DMS79 treated with DMSO at 0.1 percent for 48 hours (cell line): Measurements from ENCODE around the gene PUM2.

Experiments used
- DNase-seq: peaks from one replicate; lab custom pipeline; 2025; lab: John Stamatoyannopoulos, UW

The PUM2 gene

DNA sequence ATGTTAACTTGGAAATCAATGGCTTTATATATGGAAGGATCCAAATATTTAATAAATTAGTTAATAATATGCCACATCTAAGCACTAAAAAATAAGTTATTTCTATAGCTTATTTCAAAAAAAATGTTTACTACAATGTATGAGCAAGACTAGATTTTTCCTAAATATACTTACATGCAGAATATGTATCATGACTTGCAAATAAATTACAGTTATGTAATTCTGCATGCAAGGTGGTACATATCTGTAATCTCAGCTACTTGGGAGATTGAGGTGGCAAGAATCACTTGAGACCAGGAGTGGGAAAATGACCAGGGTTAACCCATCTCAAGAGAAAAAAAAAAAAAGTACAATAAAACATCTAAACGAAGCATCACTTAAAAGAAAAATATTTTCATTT lies 11.6 kb downstream of the PUM2 start:
- no peak for DNase-seq

DNA sequence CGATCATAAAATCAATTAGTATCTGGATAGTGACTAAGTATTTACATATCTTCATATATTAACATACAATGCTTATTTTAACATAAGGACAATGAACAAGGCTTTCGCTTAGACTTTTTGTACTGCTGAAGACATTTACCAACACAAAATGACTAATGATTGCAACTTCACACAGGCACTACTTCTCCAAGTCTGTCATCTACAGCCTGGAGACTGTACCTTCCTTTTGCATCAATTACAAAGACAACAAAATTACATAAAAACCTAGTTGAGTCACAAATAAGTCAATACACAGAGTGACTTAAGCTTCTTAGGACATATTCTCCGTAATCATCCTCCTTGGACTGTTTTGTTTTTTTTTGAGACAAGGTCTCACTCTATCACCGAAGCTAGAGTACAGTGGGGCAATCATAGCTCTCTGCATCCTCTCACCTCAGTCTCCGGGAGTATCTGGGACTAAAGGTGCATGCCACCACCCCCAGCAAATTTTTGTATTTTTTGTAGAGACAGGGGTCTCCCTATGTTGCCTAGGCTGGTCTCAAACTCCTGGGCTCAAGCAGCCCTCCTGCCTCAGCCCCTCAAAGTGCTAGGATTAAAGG lies 15.9 kb downstream of the PUM2 start:
- no peak for DNase-seq

DNA sequence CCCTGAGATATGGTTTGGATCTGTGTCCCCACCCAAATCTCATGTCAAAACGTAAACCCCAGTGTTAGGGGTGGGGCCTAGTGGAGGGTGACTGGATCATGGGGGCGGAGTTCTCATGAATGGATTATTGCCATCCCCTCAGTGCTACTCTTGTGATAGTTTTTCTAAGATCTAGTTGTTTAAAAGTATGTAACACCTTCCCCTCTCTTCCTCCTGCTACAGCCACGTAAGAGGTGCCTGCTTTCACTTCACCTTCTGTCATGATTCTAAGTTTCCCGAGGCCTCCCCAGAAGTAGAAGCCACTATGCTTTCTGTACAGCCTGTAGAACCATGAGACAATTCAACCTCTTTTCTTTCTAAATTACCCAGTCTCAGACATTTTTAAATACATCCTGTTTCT lies 16.9 kb downstream of the PUM2 start:
- DNase-seq: no peak

DNA sequence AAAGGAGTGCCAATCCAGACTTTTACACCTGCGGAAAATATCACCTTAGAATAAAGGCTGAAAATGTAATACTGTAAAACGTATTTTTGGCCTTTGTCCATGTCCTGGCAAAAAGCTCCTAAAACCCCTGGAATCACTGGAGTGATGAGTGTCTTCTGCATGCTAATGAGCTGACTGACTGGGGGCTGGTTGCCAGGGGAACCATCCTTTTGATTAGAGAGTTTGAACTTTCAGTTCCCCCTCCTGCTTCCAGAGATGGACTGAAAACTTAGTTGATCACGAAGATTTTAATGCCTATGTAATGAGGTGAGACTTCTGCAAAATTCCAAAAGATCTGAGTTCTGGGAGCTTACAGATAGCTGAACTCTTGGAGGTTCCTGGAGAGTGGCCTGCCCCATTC lies 20.5 kb downstream of the PUM2 start:
- no peak for DNase-seq

DNA sequence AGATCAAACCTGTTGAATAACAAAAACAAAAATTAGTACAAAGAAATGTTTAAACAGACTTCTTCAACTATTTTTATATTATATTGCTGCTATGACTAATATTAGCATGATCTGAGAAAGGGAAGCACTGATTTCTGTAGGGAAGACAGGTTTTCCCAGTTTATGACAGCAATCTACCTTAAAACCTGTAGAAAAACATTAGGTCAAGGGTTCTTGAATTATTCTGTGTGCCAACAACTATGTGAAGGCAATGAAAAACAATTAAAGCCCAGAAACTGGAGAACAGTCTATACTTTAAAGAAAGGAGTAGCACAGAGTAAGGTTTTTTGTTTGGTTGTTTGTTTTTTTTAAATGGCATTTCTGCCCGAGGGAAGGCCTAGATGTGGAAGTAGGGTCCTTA lies 23.3 kb downstream of the PUM2 start:
- DNase-seq: no peak

DNA sequence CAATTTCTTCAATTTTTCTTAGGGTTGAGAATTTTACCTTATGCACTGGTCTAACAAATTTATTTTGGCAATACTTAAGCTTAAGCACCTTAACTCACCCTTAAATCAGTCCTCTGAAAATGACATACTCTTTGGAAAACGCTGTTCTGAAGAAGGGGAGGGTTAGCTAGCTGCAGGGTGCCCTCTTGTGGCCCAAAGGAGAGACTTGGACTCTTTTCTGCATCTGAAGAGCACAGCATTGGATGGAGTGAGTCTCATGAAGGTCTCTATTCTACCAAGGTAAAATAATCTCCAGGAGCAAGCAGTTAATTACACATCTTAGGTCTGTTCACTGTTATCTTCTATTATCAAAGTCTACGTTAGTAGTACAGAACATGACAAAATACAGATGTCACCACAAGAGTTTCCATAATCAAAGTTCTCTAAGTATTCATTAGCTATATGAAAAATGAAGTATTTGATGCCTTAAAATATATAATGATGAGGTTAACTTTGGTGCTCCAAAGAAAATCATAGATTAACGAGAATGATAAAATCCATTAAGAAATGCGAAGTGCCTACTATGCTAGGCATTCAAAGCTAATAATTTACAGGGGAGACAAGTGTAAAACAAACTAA lies 24.4 kb downstream of the PUM2 start:
- DNase-seq: peak; percentile 64

DNA sequence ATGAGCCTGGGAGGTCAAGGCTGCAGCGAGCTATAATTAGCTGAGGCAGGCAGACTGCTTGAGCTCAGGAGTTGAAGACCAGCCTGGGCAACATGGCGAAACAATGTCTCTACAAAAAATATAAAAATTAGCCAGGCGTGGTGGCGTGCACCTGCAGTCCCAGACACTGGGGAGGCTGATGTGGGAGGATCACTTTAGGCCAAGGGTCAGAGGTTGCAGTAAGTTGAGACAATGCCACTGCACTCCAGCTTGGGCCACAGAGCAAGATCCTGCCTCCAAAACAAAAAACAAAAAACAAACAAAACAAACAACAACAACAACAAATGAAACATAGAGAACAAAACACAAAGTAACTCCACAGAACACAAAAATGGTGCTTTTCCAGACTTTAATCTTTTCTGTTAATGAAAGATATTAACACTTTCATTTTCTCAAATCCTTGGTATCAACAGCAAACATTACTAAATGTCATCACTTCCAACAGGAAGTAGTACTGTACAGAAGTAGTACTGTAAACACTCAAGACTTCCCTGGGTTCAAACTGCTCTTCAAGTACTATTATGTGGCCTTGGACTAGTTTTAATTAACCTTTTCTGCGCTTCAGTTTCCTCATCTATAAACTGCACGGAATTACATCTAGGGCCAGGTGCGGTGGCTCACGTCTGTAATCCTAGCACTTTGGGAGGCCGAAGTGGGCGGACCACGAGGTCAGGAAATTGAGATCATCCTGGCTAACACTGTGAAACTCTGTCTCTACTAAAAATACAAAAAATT lies 27.9 kb downstream of the PUM2 start:
- DNase-seq: no peak

DNA sequence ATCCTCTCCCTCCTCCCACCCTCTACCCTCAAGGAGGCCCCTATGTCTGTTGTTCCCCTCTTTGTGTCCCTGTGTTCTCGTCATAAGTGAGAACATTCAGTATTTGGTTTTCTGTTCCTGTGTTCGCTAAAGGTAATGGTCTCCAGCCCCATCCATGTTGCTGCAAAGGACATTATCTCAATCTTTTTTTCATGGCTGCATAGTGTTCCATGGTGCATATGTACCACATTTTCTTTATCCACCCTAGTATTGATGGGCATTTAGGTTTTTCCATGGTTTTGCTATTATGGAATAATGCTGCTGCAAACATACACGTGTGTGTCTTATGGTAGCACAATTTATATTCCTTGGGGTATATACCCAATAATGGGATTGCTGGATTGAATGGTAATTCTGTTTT lies 33.0 kb downstream of the PUM2 start:
- DNase-seq: no peak

DNA sequence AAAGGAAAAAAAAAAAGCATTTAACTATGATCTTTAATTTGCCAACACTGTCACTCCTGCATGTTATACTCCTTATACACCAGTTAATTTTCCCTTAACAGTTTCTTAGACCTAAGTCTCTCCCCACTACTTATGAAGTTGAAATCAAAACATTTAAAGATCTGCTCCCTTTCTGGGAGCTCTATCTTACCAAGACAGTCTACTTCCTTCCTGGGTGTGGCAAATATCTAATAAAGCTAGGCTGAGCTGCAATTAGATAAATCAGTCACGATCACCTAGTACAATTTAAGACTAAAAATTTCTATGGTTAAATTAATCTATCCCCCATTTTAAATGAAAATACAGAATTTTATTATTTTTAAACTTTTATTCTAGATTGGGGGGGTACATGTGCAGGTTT lies 33.4 kb downstream of the PUM2 start:
- no peak for DNase-seq

DNA sequence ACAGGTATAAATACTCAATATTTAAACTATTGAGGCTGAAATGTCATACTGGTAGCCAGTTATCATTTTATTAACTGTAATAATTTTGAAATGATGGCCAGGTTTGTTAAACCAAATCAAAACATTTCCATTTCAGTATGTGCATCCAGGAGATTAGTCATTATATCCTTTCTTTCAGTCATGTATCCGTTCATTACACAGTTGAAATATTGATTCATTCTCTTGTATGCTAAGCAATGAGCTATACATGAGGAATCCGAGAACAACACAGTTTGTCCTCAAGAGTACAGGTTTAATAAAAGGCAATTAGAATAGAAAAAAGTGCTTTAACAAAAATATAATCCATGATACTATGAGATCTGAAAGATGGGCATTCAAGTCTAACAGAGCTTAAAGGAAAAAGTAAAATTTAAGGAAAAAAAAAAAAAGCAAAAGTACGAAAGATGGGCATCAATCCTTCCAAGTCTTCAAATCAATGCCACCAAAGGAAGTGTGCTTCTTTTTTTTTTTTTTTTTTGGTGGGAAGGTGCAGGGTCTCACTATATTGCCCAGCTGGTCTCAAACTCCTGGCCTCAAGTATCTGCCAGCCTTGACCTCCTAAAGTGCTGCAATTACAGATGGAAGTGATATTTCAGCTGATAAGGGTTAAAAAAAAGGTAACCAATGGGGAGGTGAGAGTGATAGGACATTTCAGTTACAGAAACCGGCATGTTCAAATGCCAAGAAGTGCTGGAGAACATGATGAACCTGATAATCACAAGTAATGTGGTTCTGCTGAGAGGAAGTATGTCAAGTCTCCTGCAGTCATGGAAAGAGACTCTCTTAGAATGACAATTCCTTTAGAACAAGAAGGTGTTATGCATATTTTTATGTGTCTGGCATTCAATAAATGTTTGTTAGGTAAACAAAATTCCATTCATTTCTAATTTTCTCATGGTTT lies 35.8 kb downstream of the PUM2 start:
- no peak for DNase-seq

DNA sequence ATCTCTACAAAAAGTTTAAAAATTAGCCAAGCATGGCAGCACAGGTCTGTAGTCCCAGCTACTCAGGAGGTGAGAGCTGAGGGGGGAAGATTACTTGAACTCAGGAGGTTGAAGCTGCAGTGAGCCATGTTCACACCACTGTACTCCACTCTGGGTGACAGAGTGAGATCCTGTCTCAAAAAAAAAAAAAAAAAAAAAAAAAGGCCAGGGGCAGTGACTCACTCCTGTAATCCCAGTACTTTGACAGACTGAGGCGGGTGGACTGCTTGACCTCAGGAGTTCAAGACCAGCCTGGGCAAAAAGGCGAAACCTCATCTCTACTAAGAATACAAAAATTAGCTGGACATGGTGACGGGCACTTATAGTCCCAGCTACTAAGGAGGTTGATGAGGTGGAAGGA lies 37.0 kb downstream of the PUM2 start:
- DNase-seq: no peak

DNA sequence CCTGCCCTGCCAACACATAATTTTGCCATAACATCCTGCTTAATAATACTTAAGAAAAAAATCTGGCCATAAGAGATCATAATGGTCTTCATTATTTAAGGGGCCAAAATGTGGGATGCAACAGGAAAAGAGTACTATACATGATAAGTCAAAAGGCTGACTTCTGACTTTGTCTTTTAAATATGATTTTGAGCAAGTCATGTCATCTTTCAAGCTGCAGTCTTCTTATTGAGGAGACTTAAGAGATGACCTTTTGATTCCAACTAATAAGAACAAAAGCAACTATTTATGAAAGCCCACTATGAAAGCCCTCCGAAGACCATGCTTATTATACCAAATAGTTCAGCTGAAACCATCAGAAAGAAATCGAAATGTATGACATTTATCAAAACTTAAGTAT lies 41.6 kb downstream of the PUM2 start:
- DNase-seq: no peak

DNA sequence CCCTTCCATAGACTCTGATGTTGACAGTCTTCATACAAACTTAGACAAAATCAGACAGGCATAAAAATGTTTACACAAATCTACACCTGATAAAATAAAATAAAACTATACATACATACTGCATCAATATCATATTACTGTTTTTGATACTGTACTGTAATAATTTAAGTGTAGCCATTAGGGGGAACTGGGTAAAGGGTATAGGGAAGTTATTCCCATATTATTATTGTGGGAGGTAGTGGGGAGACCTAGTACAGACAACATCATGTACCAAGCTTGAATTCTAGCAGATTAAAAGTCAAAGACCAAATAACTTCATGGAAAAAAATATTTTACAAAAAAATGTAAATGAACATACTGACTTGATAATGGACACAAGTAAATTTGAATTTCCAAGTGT lies 43.3 kb downstream of the PUM2 start:
- no peak for DNase-seq

DNA sequence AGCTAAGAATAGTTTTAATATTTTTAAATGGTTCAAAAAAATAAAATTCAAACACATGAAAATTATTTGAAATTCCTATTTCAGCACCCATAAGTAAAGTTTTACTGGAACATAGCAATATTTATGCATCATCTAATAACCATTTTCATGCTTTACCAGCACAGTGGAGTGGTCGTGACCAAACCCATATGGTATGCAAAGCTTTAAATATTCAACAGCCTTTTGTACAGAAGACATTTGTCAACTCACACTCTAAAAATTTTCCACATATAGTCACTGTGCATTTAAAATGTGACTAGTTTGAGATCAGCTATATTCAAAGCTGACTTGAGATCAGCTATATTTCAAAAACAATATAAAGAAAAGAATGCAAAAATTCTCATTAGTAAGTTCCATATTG lies 46.2 kb downstream of the PUM2 start:
- DNase-seq: no peak

DNA sequence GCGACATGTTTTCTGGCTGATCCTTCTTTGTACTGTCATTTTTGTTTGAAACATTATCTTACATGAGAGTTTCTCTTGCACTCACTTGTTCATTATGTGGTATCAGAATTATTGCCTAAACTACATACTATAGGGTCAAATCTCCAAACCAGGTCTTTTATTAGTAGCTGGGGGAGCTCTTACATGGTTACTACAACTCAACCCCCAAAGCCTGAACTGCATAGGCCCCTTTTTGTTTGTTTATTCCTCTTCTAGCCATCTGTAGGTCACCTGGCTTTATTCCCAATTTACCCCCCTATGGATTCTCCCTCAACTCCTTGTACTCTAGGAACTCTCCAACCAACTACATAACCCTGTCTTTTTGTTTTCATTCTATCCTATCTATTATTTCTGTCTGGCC lies 46.7 kb downstream of the PUM2 start:
- no peak for DNase-seq

DNA sequence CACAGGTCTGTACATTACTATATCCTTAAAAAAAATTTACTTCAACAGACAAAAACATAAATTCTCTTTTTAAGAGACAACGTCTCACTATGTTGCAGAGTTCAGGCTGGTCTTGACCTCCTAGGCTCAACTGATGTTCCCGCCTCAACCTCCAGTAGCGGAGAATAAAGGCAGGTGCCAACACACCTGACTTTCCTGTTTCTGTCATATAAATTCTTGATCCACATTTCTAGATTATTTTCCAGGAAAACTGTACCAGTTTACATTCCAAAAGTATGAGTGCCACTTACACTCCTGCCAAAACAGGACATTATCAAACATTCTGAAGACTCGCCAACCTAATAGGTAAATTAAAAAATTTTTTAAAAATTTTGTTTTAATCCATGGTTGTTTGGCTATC lies 48.6 kb downstream of the PUM2 start:
- no peak for DNase-seq

DNA sequence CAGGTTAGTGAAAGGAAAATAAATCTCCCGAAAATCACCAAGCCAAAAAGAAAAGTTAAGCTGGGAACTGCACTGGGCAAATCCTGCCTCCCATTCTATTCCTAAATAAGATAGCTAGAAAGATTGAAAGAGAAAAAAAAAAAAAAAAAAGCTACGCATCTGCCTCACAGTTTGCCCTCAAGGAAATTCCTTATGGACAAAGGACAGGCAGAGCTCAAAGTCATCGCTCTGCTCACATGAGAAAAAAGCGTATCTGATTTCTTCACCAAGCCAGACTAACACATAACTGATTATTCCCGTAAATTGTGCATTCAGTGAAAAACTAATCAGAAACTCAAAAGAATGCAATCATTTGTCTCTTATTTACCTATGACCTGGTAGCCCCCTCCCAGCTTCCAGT lies 50.0 kb downstream of the PUM2 start:
- DNase-seq: no peak

DNA sequence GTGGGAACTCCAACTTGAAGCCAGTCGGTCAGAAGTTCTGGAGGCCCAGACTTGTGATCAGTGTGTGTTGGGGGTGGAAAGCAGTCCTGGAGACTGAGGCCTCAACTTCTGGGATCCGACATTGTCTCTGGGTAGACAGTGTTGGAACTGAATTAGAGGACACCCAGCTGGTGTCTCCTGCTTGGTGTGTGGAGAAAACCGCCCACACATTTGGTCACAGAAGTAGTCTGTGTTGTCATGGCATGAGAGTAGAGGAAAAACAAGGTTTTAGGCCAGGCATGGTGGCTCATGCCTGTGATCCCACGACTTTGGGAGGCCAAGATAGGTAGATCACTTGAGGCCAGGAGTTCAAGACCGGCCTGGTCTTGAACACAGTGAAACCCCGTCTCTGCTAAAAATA lies 51.5 kb downstream of the PUM2 start:
- no peak for DNase-seq

DNA sequence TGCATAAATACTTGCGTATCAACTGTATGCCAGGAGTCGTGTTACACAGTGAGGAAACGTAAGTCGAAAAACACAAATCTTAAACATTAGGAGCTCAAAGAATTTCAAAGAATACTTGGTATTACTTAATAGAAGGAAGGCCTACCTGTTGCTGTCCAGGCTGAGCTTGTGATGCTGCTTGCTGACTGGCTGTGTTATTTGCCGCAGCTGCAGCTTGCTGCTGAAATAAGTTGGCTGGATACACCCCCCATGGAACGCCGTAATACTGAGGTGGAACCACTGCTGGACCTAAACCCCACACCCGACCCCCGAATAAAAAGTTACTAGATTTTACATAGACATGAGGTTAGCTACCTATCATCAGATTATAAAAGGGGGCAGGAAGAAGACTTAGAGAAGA lies 56.4 kb downstream of the PUM2 start:
- no peak for DNase-seq

DNA sequence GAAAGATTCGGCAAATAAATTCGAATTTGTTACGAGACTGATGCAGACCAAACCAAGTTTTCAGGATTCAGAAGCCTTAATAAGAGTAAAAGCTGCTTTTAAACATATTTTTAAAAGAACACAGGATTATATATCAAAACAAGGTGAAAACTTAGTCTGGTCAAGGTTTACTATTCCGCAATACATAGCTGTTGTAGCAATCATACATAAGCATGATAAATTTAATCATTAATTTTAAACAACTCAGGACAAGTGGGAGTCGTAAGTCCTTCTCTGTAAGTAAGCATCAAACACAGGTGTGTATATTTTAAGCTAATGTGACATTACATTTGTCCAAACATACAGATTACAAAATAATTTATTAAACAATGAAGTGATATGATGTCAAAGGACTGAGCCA lies 57.7 kb downstream of the PUM2 start:
- no peak for DNase-seq

DNA sequence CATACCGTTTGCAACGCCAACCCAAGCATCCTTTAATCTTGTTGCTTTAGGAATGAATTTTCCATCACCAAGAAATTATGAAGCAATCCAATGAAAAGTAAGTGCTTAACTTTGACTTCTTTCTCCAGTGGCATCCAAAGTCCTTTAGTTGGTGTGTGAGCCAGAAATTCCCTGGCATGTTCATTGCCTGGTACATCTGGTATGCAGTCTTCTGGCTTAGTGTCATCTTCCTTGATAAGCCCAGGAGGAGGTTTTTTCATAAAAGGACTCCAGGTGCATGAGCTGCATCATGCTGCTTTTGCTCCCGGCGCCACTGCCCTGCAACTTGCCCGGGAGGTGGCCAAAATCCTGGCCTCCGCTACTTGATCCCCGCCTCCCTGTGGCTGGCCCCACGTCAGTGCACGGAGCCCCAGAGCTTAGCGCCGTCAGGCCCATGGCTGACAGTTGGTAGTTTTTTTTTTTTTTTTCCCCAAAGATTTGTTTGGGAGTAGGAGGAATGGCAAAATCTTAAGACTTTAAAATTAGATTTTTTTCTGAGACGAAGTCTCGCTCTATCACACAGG lies 58.7 kb downstream of the PUM2 start:
- no peak for DNase-seq

DNA sequence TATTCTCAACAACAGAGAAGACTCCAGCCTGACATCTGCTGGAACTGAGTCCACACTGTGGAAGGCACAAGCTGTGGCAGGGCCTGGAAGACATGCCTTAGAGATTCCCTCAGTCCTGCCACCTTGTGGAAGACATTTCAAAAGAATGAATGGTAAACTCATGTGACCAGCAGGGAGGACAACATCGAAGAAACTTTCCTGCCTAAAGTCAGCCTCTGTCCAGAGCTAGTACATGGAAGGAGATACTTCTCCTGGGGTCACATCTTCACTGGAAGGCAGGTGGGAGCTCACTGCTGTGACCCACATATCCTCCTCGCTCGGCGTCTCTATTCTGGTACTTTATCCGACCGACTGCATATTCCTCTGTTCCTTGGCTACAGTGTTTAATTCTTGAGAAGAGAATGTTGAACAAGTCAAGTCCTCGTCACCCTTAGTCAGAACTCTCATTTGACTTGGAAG lies 59.5 kb downstream of the PUM2 start:
- no peak for DNase-seq
